Activated CD8-positive, alpha-beta memory T cell treated with anti-CD3 and anti-CD28 coated beads for 24 hours (primary cell): Measurements from ENCODE around the gene NKX6-1.

Experiments
- DNase-seq: peaks from one replicate; pipeline ENCODE4 v3.0.0-alpha.2; 2020

Gene NKX6-1

DNA sequence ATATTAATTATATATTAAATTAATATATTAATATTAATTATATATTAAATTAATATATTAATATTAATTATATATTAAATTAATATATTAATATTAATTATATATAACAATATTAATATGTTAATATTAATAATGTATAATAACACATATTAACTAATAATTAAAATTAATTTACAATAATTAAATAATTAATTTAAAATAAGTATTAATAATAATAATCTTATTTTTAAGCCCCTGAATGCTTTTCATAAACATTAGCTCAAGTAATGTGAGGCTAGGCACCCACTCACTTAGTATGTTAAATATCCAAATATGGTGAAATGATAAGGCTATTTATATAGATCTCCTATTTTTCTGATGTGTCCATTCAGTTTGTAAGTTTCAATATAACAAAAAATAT lies 26.9 kb downstream of the NKX6-1 start:
- no peak for DNase-seq

DNA sequence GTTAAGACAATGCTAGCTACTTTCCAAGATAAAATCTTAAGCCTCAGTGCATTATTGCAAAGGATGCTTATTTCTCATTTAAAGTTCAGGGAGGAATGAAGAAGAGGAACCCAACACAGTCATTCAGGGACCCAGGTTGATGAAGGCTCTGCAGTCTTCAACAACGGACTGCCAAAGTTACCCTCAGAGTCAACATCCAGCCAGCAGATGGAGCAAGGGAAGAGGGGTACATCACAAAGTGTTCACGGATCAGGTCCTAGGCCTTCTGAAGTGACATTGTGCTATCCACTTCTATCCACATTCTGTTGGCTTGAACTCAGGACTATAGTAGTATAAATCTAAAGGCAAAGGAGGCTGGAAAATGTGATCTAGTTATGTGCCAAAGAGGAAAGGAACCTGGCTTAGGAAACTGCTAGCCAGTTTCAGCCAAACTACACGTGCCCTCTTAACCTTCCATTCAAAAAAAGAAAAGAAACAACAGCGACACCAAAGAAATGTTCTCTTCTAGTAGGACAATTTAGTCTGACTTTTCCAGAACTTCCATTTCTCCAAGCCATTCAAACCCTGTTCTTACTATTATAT lies 28.8 kb downstream of the NKX6-1 start:
- DNase-seq: no peak

DNA sequence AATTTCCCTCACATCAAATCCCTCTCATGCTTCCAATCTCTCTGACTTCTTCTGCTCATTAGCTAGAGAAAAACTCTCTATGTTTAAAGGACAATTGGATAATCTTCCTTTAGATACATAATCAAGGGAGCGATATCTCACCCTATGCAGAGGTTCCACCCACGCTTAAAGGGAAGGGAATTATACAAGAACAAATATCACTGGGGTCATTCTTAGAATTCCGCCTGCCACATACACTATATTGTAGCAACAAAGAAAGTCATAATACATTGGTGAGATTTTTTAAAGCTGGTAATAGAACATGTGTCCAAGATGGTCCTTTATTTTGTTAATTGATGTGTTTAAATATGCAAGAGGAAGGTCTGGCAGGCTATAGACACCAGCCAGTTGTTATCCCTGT lies 31.5 kb downstream of the NKX6-1 start:
- DNase-seq: no peak

DNA sequence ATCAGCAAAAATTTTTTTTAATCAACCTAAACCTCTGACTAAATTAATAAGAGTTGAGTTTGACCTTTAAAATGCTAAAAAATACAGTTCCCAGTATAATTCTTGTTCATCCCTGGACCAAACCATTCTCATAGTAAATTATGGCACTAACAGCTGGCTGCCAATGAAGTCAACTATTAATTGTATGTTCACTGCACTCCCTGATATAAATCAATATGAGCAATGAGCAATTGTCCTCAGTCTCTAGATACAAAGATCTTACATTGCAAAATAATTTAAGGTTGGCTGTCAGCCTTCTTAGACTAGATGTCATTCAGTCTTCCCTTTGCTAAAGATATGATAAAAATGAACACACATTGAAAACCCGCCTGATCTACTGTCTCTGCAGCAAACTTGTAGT lies 39.3 kb downstream of the NKX6-1 start:
- DNase-seq: no peak

DNA sequence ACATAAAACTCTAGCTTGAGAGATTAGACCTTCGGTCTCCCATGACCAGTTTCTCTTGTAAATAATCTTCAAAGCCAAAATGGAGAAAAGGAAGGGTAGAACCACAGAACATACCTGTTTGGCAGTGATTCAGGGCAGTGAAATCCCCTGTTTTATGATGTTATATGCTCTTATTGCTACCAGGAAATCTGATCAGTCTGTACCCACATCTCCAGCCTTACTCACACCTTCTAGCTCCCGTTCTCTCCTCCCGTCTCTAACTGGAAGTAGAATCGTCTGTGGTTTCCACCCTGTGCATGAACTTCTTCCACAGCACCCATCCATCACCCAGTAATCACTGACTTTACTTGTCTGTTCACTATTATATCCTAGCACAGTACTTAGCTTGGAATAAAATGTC lies 42.9 kb downstream of the NKX6-1 start:
- no peak for DNase-seq

DNA sequence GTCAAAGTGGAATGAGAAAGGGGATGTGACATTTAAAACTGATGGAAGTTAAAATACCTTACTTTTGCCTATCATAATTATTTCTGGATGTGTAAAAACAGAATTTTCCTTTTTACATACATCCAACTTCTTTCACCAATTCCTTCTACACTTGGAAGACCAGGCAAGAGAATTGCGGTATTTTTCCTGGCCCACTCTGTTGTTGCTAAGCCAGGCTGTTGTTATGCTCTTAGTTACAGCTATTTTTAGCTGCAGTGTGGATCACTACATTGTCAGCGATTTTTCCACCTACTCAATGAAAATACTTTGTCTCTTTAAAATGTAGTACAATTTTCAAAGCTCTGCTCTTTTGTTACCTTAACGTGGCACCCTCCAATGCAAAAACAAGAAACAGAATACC lies 43.4 kb downstream of the NKX6-1 start:
- DNase-seq: no peak

DNA sequence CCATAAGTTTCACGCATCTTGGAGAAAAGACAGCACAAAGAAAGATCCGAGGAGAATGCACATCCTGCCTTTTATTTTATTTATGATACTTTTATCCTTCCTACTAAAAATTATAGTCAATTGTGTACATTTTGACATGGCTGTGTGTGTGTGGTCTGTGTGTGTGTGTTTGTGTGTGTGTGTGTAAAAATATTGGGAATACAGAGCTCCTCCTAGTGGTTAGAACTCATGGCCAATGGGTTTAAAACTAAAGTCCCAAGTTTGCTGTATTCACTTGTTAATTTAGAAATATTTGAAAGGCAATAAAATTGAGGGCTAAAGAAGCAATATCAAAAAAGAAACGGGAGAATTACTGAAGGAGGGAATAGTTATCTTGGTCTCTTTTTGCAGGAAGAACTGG lies 47.5 kb downstream of the NKX6-1 start:
- no peak for DNase-seq

DNA sequence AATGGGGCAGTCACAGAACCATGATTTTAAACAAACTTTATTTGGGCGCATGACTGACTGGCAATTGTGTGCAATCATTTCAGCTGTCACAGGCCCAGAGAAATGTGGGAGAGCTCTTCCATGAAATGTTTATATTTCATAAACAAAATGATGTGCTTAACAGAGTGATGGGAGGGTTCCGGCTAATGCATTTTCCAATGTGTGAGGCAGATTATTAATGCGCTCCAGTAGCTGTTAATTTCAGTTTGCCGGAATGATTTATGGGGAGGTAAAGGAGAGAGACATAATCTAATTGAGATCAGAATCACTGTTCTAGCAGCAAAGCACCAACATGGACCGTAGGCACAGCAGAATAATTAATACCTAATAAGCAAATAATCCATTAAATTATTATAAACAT lies 55.6 kb downstream of the NKX6-1 start:
- DNase-seq: no peak

DNA sequence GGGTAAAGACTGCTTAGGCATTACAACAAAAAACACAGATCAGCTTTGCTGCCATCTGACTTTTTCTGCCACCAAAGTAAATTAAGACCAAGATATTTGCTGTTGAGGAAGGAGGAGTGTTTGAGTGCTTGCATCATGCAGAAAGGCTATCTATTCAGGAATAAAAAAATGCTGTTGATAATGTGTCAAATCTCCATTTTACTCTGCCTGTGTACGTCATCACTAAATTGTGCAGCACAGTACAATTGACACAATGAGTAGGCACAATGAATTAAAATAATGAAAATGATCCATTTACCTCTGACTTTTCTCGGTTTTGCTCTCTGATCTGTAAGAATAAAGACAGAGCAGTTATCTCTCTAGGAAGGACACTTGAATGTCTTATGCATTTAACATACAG lies 56.3 kb downstream of the NKX6-1 start:
- no peak for DNase-seq
